HepG2 (cell line): ENCODE measurements around the gene LTB4R. TPM values are rescaled to one million over a fixed set of nuclear protein-coding genes. Genes with fewer than 3 reads are reported as not detected.

Experiments used
- ETS1 ChIP-seq: sonication (generic); formaldehyde crosslinking; IDR thresholded peaks from 2 replicates; pipeline ENCODE4 v1.4.0; 2020; ENCODE audit warnings: missing genetic modification reagents
- HINFP ChIP-seq: sonication (generic); formaldehyde crosslinking; IDR thresholded peaks from 2 replicates; pipeline ENCODE4 v1.4.0; 2020; ENCODE audit warnings: low read depth, mild to moderate bottlenecking, missing genetic modification reagents
- POLR2A ChIP-seq, 2 experiments: IDR thresholded peaks; 2 replicates each; pipeline ENCODE4 v1.6.1; 2011; ENCODE audit warnings: low read depth in 2 of 2, low read length in 2 of 2, mild to moderate bottlenecking in 1 of 2, moderate library complexity in 1 of 2; ENCODE audit not compliant: insufficient read depth in 1 of 2
- ZFP36L2 ChIP-seq: sonication (generic); formaldehyde crosslinking; IDR thresholded peaks from 2 replicates; pipeline ENCODE4 v1.4.0; 2020; ENCODE audit warnings: missing genetic modification reagents
- ZNF124 ChIP-seq: sonication (generic); formaldehyde crosslinking; IDR thresholded peaks from 2 replicates; pipeline ENCODE4 v1.4.0; 2020; ENCODE audit warnings: missing genetic modification reagents
- ZNF362 ChIP-seq: sonication (generic); formaldehyde crosslinking; IDR thresholded peaks from 2 replicates; pipeline ENCODE4 v1.4.0; 2020; ENCODE audit warnings: missing genetic modification reagents, mild to moderate bottlenecking, borderline replicate concordance
- ZNF639 ChIP-seq: conservative IDR thresholded peaks from 2 replicates; pipeline ENCODE4 v1.6.1; 2018; ENCODE audit warnings: missing genetic modification reagents
- polyA plus RNA-seq, 8 experiments: library from polyadenylated mRNA; depleted of rRNA in 3 of 8; stranded (reverse) in 7 of 8; unstranded in 1 of 8; fragments of >200 nt; fragmentation: Illumina TruSeq in 4 of 8; extraction: Trizol in 4 of 8; gene quantifications; 2 replicates each; pipeline versions ENCODE4 v1.2.1 to v1.2.3, GENCODE V29; 2011 to 2016; ENCODE audit warnings: low read depth in 4 of 8, missing spikeins in 1 of 8, mixed read lengths in 1 of 8; ENCODE audit not compliant: insufficient read depth in 1 of 8
- total RNA-seq, 5 experiments: library from RNA; depleted of rRNA; stranded (reverse); fragments of >200 nt; fragmentation: Illumina TruSeq; extraction: Trizol; gene quantifications; 2 replicates each; pipeline ENCODE4 v1.2.3, GENCODE V29; 2016; ENCODE audit warnings: low read depth in 1 of 5
- TF ChIP-seq, protein P1 (sequence below): sonication (generic); formaldehyde crosslinking; IDR thresholded peaks from 2 replicates; pipeline ENCODE4 v1.8.1; 2022; ENCODE audit warnings: low read depth, mild to moderate bottlenecking, missing genetic modification reagents
- TF ChIP-seq, protein P2 (sequence below): IDR thresholded peaks from 2 replicates; pipeline ENCODE4 v1.6.1; 2012; ENCODE audit warnings: low read length, improper control_type of control experiment
- TF ChIP-seq, protein P3 (sequence below), 2 experiments: sonication (generic) in 1 of 2; formaldehyde crosslinking in 1 of 2; IDR thresholded peaks; 2 replicates each; pipeline versions ENCODE4 v1.4.0 to v1.6.1; 2016 to 2020; ENCODE audit warnings: borderline replicate concordance in 1 of 2, low read depth in 1 of 2, mild to moderate bottlenecking in 1 of 2, missing genetic modification reagents in 1 of 2

LTB4R gene
- total and polyA plus RNA-seq, 2 of the 13 experiments (the other 11 are each of a cell fraction or from before 2014, with no cell fraction given) = 3.2 to 8.2 TPM

GRCh38 chr14:24307575-24308341, 3.5 kb upstream of the LTB4R start, which contains the start of gene CIDEB (continued):
- TF ChIP-seq, protein P1, sequence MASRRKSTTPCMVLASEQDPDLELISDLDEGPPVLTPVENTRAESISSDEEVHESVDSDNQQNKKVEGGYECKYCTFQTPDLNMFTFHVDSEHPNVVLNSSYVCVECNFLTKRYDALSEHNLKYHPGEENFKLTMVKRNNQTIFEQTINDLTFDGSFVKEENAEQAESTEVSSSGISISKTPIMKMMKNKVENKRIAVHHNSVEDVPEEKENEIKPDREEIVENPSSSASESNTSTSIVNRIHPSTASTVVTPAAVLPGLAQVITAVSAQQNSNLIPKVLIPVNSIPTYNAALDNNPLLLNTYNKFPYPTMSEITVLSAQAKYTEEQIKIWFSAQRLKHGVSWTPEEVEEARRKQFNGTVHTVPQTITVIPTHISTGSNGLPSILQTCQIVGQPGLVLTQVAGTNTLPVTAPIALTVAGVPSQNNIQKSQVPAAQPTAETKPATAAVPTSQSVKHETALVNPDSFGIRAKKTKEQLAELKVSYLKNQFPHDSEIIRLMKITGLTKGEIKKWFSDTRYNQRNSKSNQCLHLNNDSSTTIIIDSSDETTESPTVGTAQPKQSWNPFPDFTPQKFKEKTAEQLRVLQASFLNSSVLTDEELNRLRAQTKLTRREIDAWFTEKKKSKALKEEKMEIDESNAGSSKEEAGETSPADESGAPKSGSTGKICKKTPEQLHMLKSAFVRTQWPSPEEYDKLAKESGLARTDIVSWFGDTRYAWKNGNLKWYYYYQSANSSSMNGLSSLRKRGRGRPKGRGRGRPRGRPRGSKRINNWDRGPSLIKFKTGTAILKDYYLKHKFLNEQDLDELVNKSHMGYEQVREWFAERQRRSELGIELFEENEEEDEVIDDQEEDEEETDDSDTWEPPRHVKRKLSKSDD = peak; percentile 78
- TF ChIP-seq ZNF639 (peak; percentile 90; the same call in 1 of the 2 replicates), ZNF362 (CRISPR knock-in tag) (0 out of 2 replicates have a peak, but pooled peaks have one; percentile 71), POLR2A (IDR thresholded peaks at IDR 0.05; ENCODE audit: insufficient read depth in 1 of 2, low read depth in 2 of 2, low read length in 2 of 2) (peak in 1 of 2 experiments; percentile 89; a peak in 2 of 4 replicates), HINFP (peak; percentile 88; the same call in 1 of the 2 replicates), ETS1 (CRISPR knock-in tag) (no peak), ZNF124 (CRISPR knock-in tag) (peak; percentile 97), ZFP36L2 (CRISPR knock-in tag) (peak; percentile 87; the same call in 1 of the 2 replicates)
- TF ChIP-seq, protein P2, sequence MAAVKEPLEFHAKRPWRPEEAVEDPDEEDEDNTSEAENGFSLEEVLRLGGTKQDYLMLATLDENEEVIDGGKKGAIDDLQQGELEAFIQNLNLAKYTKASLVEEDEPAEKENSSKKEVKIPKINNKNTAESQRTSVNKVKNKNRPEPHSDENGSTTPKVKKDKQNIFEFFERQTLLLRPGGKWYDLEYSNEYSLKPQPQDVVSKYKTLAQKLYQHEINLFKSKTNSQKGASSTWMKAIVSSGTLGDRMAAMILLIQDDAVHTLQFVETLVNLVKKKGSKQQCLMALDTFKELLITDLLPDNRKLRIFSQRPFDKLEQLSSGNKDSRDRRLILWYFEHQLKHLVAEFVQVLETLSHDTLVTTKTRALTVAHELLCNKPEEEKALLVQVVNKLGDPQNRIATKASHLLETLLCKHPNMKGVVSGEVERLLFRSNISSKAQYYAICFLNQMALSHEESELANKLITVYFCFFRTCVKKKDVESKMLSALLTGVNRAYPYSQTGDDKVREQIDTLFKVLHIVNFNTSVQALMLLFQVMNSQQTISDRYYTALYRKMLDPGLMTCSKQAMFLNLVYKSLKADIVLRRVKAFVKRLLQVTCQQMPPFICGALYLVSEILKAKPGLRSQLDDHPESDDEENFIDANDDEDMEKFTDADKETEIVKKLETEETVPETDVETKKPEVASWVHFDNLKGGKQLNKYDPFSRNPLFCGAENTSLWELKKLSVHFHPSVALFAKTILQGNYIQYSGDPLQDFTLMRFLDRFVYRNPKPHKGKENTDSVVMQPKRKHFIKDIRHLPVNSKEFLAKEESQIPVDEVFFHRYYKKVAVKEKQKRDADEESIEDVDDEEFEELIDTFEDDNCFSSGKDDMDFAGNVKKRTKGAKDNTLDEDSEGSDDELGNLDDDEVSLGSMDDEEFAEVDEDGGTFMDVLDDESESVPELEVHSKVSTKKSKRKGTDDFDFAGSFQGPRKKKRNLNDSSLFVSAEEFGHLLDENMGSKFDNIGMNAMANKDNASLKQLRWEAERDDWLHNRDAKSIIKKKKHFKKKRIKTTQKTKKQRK = no peak
- TF ChIP-seq, protein P3, sequence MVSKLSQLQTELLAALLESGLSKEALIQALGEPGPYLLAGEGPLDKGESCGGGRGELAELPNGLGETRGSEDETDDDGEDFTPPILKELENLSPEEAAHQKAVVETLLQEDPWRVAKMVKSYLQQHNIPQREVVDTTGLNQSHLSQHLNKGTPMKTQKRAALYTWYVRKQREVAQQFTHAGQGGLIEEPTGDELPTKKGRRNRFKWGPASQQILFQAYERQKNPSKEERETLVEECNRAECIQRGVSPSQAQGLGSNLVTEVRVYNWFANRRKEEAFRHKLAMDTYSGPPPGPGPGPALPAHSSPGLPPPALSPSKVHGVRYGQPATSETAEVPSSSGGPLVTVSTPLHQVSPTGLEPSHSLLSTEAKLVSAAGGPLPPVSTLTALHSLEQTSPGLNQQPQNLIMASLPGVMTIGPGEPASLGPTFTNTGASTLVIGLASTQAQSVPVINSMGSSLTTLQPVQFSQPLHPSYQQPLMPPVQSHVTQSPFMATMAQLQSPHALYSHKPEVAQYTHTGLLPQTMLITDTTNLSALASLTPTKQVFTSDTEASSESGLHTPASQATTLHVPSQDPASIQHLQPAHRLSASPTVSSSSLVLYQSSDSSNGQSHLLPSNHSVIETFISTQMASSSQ (IDR thresholded peaks at IDR 0.05; ENCODE audit: low read depth) = 0 out of 2 replicates have a peak, but pooled peaks have one; percentile 38
- TF ChIP-seq, protein P3 (CRISPR knock-in tag; IDR thresholded peaks at IDR 0.05; ENCODE audit: borderline replicate concordance) = peak; percentile 75; the same call in 1 of the 2 replicates
